ENCODE results near the gene MOV10L1. TPM values are rescaled to one million over a fixed set of nuclear protein-coding genes. Genes with fewer than 3 reads are reported as not detected.

The MOV10L1 gene
- total and polyA plus RNA-seq, 4 donors: 0.27 to 11.9 (median 0.43) TPM

GRCh38 chr22:50123119-50123518 lies 33.3 kb downstream of the MOV10L1 start:
- Histone ChIP-seq H3K9ac (ENCODE audit: insufficient read depth in 1 of 2, low read length in 2 of 2) (no peak overlapping the region), H3K9me3 (ENCODE audit: control insufficient read depth in 4 of 4, insufficient read depth in 3 of 4, low read length in 3 of 4) (peaks cover 0 to 6% (median 0%) of the 10 kb centered on the region in 4 donors), H3K27me3 (ENCODE audit: control insufficient read depth in 3 of 3, insufficient read depth in 3 of 3, low read length in 2 of 3) (no peaks in the 10 kb centered on the region), H3K4me1 (ENCODE audit: control insufficient read depth in 5 of 5, insufficient read depth in 5 of 5, low read length in 5 of 5) (peaks cover 0 to 21% (median 11%) of the 10 kb centered on the region in 5 donors), H3K36me3 (ENCODE audit: control insufficient read depth in 4 of 4, insufficient read depth in 4 of 4, low read length in 4 of 4) (peaks cover 0 to 3% (median 0%) of the 10 kb centered on the region in 4 donors), H3K27ac (ENCODE audit: low read depth in 1 of 2, low read length in 1 of 2) (no peak overlapping the region), H3K4me3 (no peak overlapping the region)
- DNase-seq (no peak), ATAC-seq (ENCODE audit: insufficient read depth, low FRiP score) (no peak)
- 88 to 95% methylated on average over 4 of the region's 4 CpGs for WGBS, 2 donors
- no peak for TF ChIP-seq CTCF (IDR thresholded peaks at IDR 0.05; ENCODE audit: control extremely low read depth, extremely low read depth)

- Histone ChIP-seq H3K4me3 (no peak overlapping the region), H3K27ac (ENCODE audit: low read depth in 1 of 2, low read length in 1 of 2) (no peak overlapping the region), H3K36me3 (ENCODE audit: control insufficient read depth in 4 of 4, insufficient read depth in 4 of 4, low read length in 4 of 4) (peaks cover 0 to 4% (median 2%) of the 10 kb centered on the region in 4 donors), H3K27me3 (ENCODE audit: control insufficient read depth in 3 of 3, insufficient read depth in 3 of 3, low read length in 2 of 3) (no peaks in the 10 kb centered on the region), H3K9me3 (ENCODE audit: control insufficient read depth in 4 of 4, insufficient read depth in 3 of 4, low read length in 3 of 4) (peaks cover 0 to 6% (median 0%) of the 10 kb centered on the region in 4 donors), H3K4me1 (ENCODE audit: control insufficient read depth in 5 of 5, insufficient read depth in 5 of 5, low read length in 5 of 5) (peaks cover 0 to 3% (median 0%) of the 10 kb centered on the region in 5 donors), H3K9ac (ENCODE audit: insufficient read depth in 1 of 2, low read length in 2 of 2) (no peak overlapping the region)
- DNase-seq (no peak), ATAC-seq (ENCODE audit: insufficient read depth, low FRiP score) (no peak)
- TF ChIP-seq CTCF (IDR thresholded peaks at IDR 0.05; ENCODE audit: control extremely low read depth, extremely low read depth): no peak
- WGBS, 2 donors: 82 to 90% methylated on average over 9 of the region's 9 CpGs
These were observed 35.2 kb downstream of the MOV10L1 start for GRCh38 chr22:50125029-50125428.

DNA sequence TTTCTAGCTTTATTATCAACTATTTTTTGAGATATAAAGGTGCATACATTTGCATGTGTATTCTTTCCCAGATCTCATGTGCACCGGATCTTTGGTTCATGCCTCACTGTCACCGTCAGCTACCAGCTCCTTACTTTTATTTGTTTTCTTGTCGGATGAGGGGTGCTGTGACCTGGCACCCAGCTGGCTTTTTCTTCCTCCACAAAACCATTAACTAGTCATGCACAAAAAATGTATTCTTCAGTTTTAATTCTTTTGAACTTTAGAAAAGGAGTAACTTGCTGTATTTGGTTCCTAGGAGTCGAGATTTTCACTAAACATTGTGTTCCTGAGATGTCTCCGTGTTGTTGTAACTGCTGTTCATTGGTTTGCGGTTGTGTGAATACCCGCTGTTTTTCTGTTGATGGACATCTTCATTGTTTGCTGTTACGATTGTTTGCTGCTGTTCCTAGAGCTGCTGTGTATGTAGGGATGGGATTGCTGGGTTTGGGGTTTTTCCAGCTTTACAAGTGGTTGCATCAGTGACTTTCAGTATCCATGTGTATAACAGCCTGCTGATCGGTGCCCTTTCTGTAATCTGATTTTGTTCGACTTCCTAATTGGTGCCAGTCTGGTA lies 39.4 kb downstream of the MOV10L1 start:
- no peaks in the 10 kb centered on the region for H3K27me3 ChIP-seq (ENCODE audit: control insufficient read depth in 3 of 3, insufficient read depth in 3 of 3, low read length in 2 of 3)
- TF ChIP-seq CTCF (IDR thresholded peaks at IDR 0.05; ENCODE audit: control extremely low read depth, extremely low read depth): no peak
- H3K36me3 ChIP-seq (ENCODE audit: control insufficient read depth in 4 of 4, insufficient read depth in 4 of 4, low read length in 4 of 4): peaks cover 0 to 9% (median 2%) of the 10 kb centered on the region in 4 donors
- no peak for ATAC-seq (ENCODE audit: insufficient read depth, low FRiP score)
- H3K9ac ChIP-seq (ENCODE audit: insufficient read depth in 1 of 2, low read length in 2 of 2): no peak overlapping the region
- H3K4me3 ChIP-seq: no peak overlapping the region
- H3K9me3 ChIP-seq (ENCODE audit: control insufficient read depth in 4 of 4, insufficient read depth in 3 of 4, low read length in 3 of 4): peaks cover 0 to 2% (median 0%) of the 10 kb centered on the region in 4 donors
- H3K27ac ChIP-seq (ENCODE audit: low read depth in 1 of 2, low read length in 1 of 2): no peak overlapping the region
- 83 to 88% methylated on average over 10 of the region's 10 CpGs for WGBS, 2 donors
- H3K4me1 ChIP-seq (ENCODE audit: control insufficient read depth in 5 of 5, insufficient read depth in 5 of 5, low read length in 5 of 5): no peaks in the 10 kb centered on the region
- DNase-seq: no peak
